H1 (cell line): ENCODE measurements around the gene UMPS. TPM values are rescaled to one million over a fixed set of nuclear protein-coding genes. Genes with fewer than 3 reads are reported as not detected.

Source experiments
- CTCF ChIA-PET: fragments of 300-600 bp; sonication (Branson Sonifier 250); formaldehyde crosslinking; loops from one replicate; lab custom pipeline; 2021; ENCODE audit not compliant: partially characterized antibody; lab: Charles Lee
- POLR2A ChIA-PET: fragments of 300-600 bp; sonication (Branson Sonifier 250); formaldehyde crosslinking; loops from one replicate; lab custom pipeline; 2021; ENCODE audit warnings: inconsistent platforms; ENCODE audit not compliant: partially characterized antibody; lab: Charles Lee
- DNase-seq, 2 experiments: peaks; one replicate each; pipeline versions ENCODE4 v3.0.0 to v3.0.0-alpha.2; 2010 to 2022; ENCODE audit warnings: low spot score in 2 of 2, low read depth in 1 of 2, mixed read lengths in 1 of 2
- FAIRE-seq: peaks from 2 replicates; lab custom pipeline; 2011; peaks lifted over from hg19 to GRCh38; lab: Jason Lieb, UNC
- H2AFZ ChIP-seq: 2 replicates; pipeline ENCODE4 v1.8.1; 2012; ENCODE audit warnings: low read length, inconsistent platforms
- H2AK5ac ChIP-seq: 2 replicates; pipeline ENCODE4 v1.6.1; 2013; ENCODE audit warnings: low read depth, low read length
- H2BK120ac ChIP-seq: replicated peaks from 2 replicates; pipeline ENCODE3; 2013; ENCODE audit warnings: low read depth, low read length, inconsistent platforms
- H2BK12ac ChIP-seq: 2 replicates; pipeline ENCODE4 v1.6.1; 2013; ENCODE audit warnings: low read depth, low read length
- H2BK15ac ChIP-seq: 2 replicates; pipeline ENCODE4 v1.6.1; 2013; ENCODE audit warnings: low read length
- H2BK20ac ChIP-seq: 2 replicates; pipeline ENCODE4 v1.6.1; 2013; ENCODE audit warnings: low read length
- H2BK5ac ChIP-seq: 2 replicates; pipeline ENCODE4 v1.6.1; 2013; ENCODE audit warnings: low read depth, low read length
- H3K14ac ChIP-seq: 2 replicates; pipeline ENCODE4 v1.6.1; 2013; ENCODE audit warnings: inconsistent platforms; ENCODE audit not compliant: insufficient read length
- H3K18ac ChIP-seq: 2 replicates; pipeline ENCODE4 v1.6.1; 2013; ENCODE audit warnings: low read length; ENCODE audit errors: extremely low read depth
- H3K23ac ChIP-seq: 2 replicates; pipeline ENCODE4 v1.6.1; 2013; ENCODE audit warnings: inconsistent platforms; ENCODE audit not compliant: insufficient read length
- H3K23me2 ChIP-seq: 2 replicates; pipeline ENCODE4 v1.6.1; 2013; ENCODE audit warnings: low read depth, low read length
- H3K27ac ChIP-seq: 2 replicates; pipeline ENCODE4 v1.6.1; 2011; ENCODE audit warnings: low read depth, low read length, inconsistent platforms
- H3K27me3 ChIP-seq, 4 experiments: replicated peaks in 1 of 4; 1 replicate in 1 of 4; 2 replicates in 3 of 4; pipeline versions ENCODE4 v1.6.1 to v1.8.1; 2011 to 2013; ENCODE audit warnings: low read length in 3 of 4, mild to moderate bottlenecking in 3 of 4, inconsistent platforms in 2 of 4, mixed read lengths in 2 of 4, moderate library complexity in 1 of 4; ENCODE audit not compliant: control insufficient read depth in 3 of 4, insufficient read depth in 3 of 4; ENCODE audit errors: extremely low read depth in 1 of 4
- H3K36me3 ChIP-seq, 4 experiments: 2 replicates each; pipeline versions ENCODE4 v1.6.1 to v1.8.1; 2011 to 2013; ENCODE audit warnings: mild to moderate bottlenecking in 4 of 4, low read length in 3 of 4, moderate library complexity in 2 of 4, control low read depth in 1 of 4, inconsistent platforms in 1 of 4; ENCODE audit not compliant: insufficient read depth in 4 of 4, control insufficient read depth in 2 of 4
- H3K4ac ChIP-seq: replicated peaks from 2 replicates; pipeline ENCODE3; 2013; ENCODE audit warnings: low read length, low read depth, mixed read lengths, inconsistent platforms; ENCODE audit not compliant: insufficient read length
- H3K4me1 ChIP-seq, 4 experiments: replicated peaks in 1 of 4; 1 replicate in 1 of 4; 2 replicates in 3 of 4; pipeline versions ENCODE4 v1.6.1 to v1.8.1; 2011 to 2013; ENCODE audit warnings: low read length in 3 of 4, inconsistent platforms in 2 of 4, mixed read lengths in 1 of 4; ENCODE audit not compliant: insufficient read depth in 4 of 4, control insufficient read depth in 3 of 4
- H3K4me2 ChIP-seq, 2 experiments: 2 replicates each; pipeline versions ENCODE4 v1.6.1 to v1.8.1; 2011 to 2013; ENCODE audit warnings: low read depth in 2 of 2, low read length in 2 of 2, control low read depth in 1 of 2, inconsistent platforms in 1 of 2, mild to moderate bottlenecking in 1 of 2; ENCODE audit not compliant: insufficient read depth in 1 of 2
- H3K4me3 ChIP-seq, 4 experiments: fragments of 200-600, 300-600 bp in 1 of 4; sonication (generic), shearing (Covaris generic), sonication (Bioruptor Twin) in 1 of 4; 2 replicates each; pipeline versions ENCODE4 v1.5.1 to v1.8.1; 2011 to 2016; ENCODE audit warnings: low read length in 4 of 4, low read depth in 3 of 4, control low read depth in 2 of 4, inconsistent platforms in 2 of 4, mild to moderate bottlenecking in 2 of 4, mixed read lengths in 1 of 4, moderate library complexity in 1 of 4; ENCODE audit not compliant: insufficient read depth in 2 of 4; ENCODE audit errors: extremely low read depth in 1 of 4
- H3K56ac ChIP-seq: replicated peaks from 2 replicates; pipeline ENCODE3; 2013; ENCODE audit warnings: low read depth, mild to moderate bottlenecking, mixed read lengths, low read length, inconsistent platforms; ENCODE audit not compliant: insufficient read length
- H3K79me1 ChIP-seq: 2 replicates; pipeline ENCODE4 v1.6.1; 2013; ENCODE audit warnings: low read depth, low read length, control low read depth
- H3K79me2 ChIP-seq, 2 experiments: 2 replicates each; pipeline versions ENCODE4 v1.6.1 to v1.8.1; 2012 to 2013; ENCODE audit warnings: low read length in 2 of 2, mild to moderate bottlenecking in 2 of 2, inconsistent platforms in 1 of 2; ENCODE audit not compliant: insufficient read depth in 2 of 2, control insufficient read depth in 1 of 2
- H3K9ac ChIP-seq, 4 experiments: replicated peaks in 1 of 4; 1 replicate in 1 of 4; 2 replicates in 3 of 4; pipeline versions ENCODE4 v1.6.1 to v1.8.1; 2011 to 2013; ENCODE audit warnings: low read depth in 3 of 4, low read length in 3 of 4, control low read depth in 2 of 4, mild to moderate bottlenecking in 2 of 4, moderate library complexity in 2 of 4, inconsistent platforms in 1 of 4; ENCODE audit errors: extremely low read depth in 1 of 4
- H3K9me3 ChIP-seq, 2 experiments: 2 replicates each; pipeline versions ENCODE4 v1.6.1 to v1.8.1; 2012 to 2013; ENCODE audit warnings: mild to moderate bottlenecking in 2 of 2, moderate library complexity in 2 of 2, control low read depth in 1 of 2, inconsistent platforms in 1 of 2, low read depth in 1 of 2, low read length in 1 of 2, mixed read lengths in 1 of 2; ENCODE audit not compliant: insufficient read depth in 2 of 2
- H4K20me1 ChIP-seq, 2 experiments: replicated peaks in 1 of 2; 2 replicates each; pipeline versions ENCODE3 to v1.8.1; 2011 to 2013; ENCODE audit warnings: inconsistent platforms in 2 of 2, low read length in 2 of 2, mild to moderate bottlenecking in 1 of 2; ENCODE audit not compliant: insufficient read depth in 2 of 2, control insufficient read depth in 1 of 2
- H4K5ac ChIP-seq: 2 replicates; pipeline ENCODE4 v1.6.1; 2013; ENCODE audit warnings: low read length, low read depth, mixed read lengths, inconsistent platforms; ENCODE audit not compliant: insufficient read length
- H4K8ac ChIP-seq: 2 replicates; pipeline ENCODE4 v1.8.0; 2013; ENCODE audit warnings: mild to moderate bottlenecking, moderate library complexity, low read length, inconsistent platforms; ENCODE audit not compliant: insufficient read depth; ENCODE audit errors: extremely low read depth
- H4K91ac ChIP-seq: replicated peaks from 2 replicates; pipeline ENCODE3; 2013; ENCODE audit warnings: low read length, mixed read lengths, inconsistent platforms; ENCODE audit not compliant: insufficient read length
- ATF2 ChIP-seq: IDR thresholded peaks from 2 replicates; pipeline ENCODE4 v1.6.1; 2012; ENCODE audit warnings: low read length, inconsistent platforms
- BACH1 ChIP-seq: IDR thresholded peaks from 2 replicates; pipeline ENCODE4 v1.6.1; 2012; ENCODE audit warnings: low read length, improper control_type of control experiment
- CREB1 ChIP-seq: IDR thresholded peaks from 2 replicates; pipeline ENCODE4 v1.6.1; 2012; ENCODE audit warnings: inconsistent platforms
- HDAC2 ChIP-seq, 2 experiments: fragments of 300-600 bp in 1 of 2; sonication (generic) in 1 of 2; IDR thresholded peaks; 2 replicates each; pipeline ENCODE4 v1.6.1; 2011 to 2012; ENCODE audit warnings: low read depth in 2 of 2, low read length in 2 of 2, mild to moderate bottlenecking in 2 of 2, moderate library complexity in 2 of 2, borderline replicate concordance in 1 of 2, inconsistent platforms in 1 of 2
- JUN ChIP-seq: IDR thresholded peaks from 2 replicates; pipeline ENCODE4 v1.6.1; 2011; ENCODE audit warnings: low read depth, mild to moderate bottlenecking, improper control_type of control experiment, low read length
- KDM5A ChIP-seq: fragments of 200-600 bp; IDR thresholded peaks from 2 replicates; pipeline ENCODE4 v1.7.1; 2012; ENCODE audit warnings: mild to moderate bottlenecking, low read length, inconsistent platforms, mixed read lengths
- SP4 ChIP-seq: IDR thresholded peaks from 2 replicates; pipeline ENCODE4 v1.6.1; 2012; ENCODE audit warnings: low read length, inconsistent platforms
- SUZ12 ChIP-seq: fragments of 200-600 bp; sonication (generic); IDR thresholded peaks from 2 replicates; pipeline ENCODE4 v1.6.1; 2012; ENCODE audit warnings: mild to moderate bottlenecking, inconsistent platforms, low read length, moderate library complexity, mixed read lengths
- TAF1 ChIP-seq: IDR thresholded peaks from 2 replicates; pipeline ENCODE4 v1.6.1; 2011; ENCODE audit warnings: mild to moderate bottlenecking, low read depth, low read length
- YY1 ChIP-seq: IDR thresholded peaks from 2 replicates; pipeline ENCODE4 v1.6.1; 2011; ENCODE audit warnings: low read depth, mild to moderate bottlenecking, low read length
- WGBS, 2 experiments: shearing (Covaris generic) in 1 of 2; methylation state at CpG; one replicate each; pipeline versions ENCODE4 v1.1.6 to v1.1.7; 2013 to 2015; ENCODE audit warnings: low lambda C conversion rate in 2 of 2, mixed read lengths in 2 of 2, inconsistent platforms in 1 of 2, low coverage in 1 of 2, missing lambda C conversion rate in 1 of 2; ENCODE audit not compliant: insufficient replicate concordance in 2 of 2, insufficient coverage in 1 of 2, insufficient read length in 1 of 2; ENCODE audit errors: extremely low coverage in 1 of 2, missing lambda C conversion rate in 1 of 2; 5-methylcytosine and 5-hydroxymethylcytosine counted together
- polyA plus RNA-seq, 7 experiments: library from polyadenylated mRNA; depleted of rRNA in 3 of 7; stranded (reverse) in 5 of 7; unstranded in 2 of 7; fragments of >200 nt in 5 of 7; fragments of 200-250 nt in 2 of 7; gene quantifications; 1 replicate in 5 of 7; 2 replicates in 1 of 7; 4 replicates in 1 of 7; pipeline versions ENCODE4 v1.2.1 to v1.2.3, GENCODE V29; 2011 to 2013; ENCODE audit warnings: missing spikeins in 2 of 7, mixed read lengths in 2 of 7
- total RNA-seq: library from RNA; stranded (reverse); fragmentation: NEBNext Ultra II Directional; extraction: Animal tissue kit (Norgen Biotek cat#: 25700); gene quantifications from 2 replicates; pipeline ENCODE4 v1.2.1, GENCODE V29; 2021
- TF ChIP-seq, protein P1 (sequence below): IDR thresholded peaks from 2 replicates; pipeline ENCODE4 v1.6.1; 2012; ENCODE audit warnings: inconsistent platforms

The UMPS gene
- total and polyA plus RNA-seq, 2 of the 8 experiments (the other 6 are each of a cell fraction or from before 2014, with no cell fraction given) = 32.8 to 59.0 TPM

GRCh38 chr3:124695369-124695768, 34.9 kb upstream of the UMPS start:
- no peak overlapping the region for H3K18ac ChIP-seq
- no peak overlapping the region for H4K5ac ChIP-seq
- H3K79me1 ChIP-seq = no peaks in the 10 kb centered on the region
- H3K4me3 ChIP-seq = no peak overlapping the region
- no peak overlapping the region for H2AFZ ChIP-seq
- H3K4ac ChIP-seq = no peak overlapping the region
- no peak for DNase-seq
- H2BK12ac ChIP-seq = no peak overlapping the region
- H3K4me2 ChIP-seq = no peak overlapping the region
- no peak overlapping the region for H4K8ac ChIP-seq
- no peak overlapping the region for H3K23ac ChIP-seq
- no peaks in the 10 kb centered on the region for H3K36me3 ChIP-seq
- CTCF ChIA-PET = interaction anchor here (1.4 kb wide), 1 partner anchor 129 kb away, joined by 3 read pairs; no protein-coding TSS in a partner anchor
- no peak overlapping the region for H3K14ac ChIP-seq
- WGBS, 2 experiments = 84% methylated on average over 3 of the region's 3 CpGs; no CpG with 5 or more reads in 1 of the 2 experiments
- no peaks in the 10 kb centered on the region for H3K23me2 ChIP-seq
- FAIRE-seq = no peak
- no peak overlapping the region for H3K9ac ChIP-seq
- H3K9me3 ChIP-seq = no peaks in the 10 kb centered on the region
- no peak overlapping the region for H2BK5ac ChIP-seq
- TF ChIP-seq JUN (no peak), TAF1 (no peak), SUZ12 (no peak), SP4 (no peak), KDM5A (no peak), BACH1 (no peak), HDAC2 (IDR thresholded peaks at IDR 0.05; ENCODE audit: borderline replicate concordance in 1 of 2, low read depth in 2 of 2, low read length in 2 of 2) (no peak), CREB1 (no peak), YY1 (no peak), ATF2 (no peak)
- TF ChIP-seq, protein P1, sequence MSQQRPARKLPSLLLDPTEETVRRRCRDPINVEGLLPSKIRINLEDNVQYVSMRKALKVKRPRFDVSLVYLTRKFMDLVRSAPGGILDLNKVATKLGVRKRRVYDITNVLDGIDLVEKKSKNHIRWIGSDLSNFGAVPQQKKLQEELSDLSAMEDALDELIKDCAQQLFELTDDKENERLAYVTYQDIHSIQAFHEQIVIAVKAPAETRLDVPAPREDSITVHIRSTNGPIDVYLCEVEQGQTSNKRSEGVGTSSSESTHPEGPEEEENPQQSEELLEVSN = no peak
- no peaks in the 10 kb centered on the region for H3K4me1 ChIP-seq
- no peak overlapping the region for H2BK15ac ChIP-seq
- H3K79me2 ChIP-seq = no peaks in the 10 kb centered on the region
- H4K20me1 ChIP-seq = no peaks in the 10 kb centered on the region
- POLR2A ChIA-PET = interaction anchor here (0.6 kb wide), 1 partner anchor 43 kb away, joined by 3 read pairs; no protein-coding TSS in a partner anchor
- no peaks in the 10 kb centered on the region for H3K27me3 ChIP-seq
- no peak overlapping the region for H2AK5ac ChIP-seq
- H3K27ac ChIP-seq = no peak overlapping the region
- no peak overlapping the region for H2BK20ac ChIP-seq
- no peak overlapping the region for H4K91ac ChIP-seq
- no peak overlapping the region for H2BK120ac ChIP-seq
- H3K56ac ChIP-seq = no peak overlapping the region
